GM21390 (cell line): ENCODE measurements around the gene PIEZO2.
"Not testable (repeated sequence)": the region's sequence is repeated elsewhere in the genome, so short reads cannot be mapped to it uniquely, and the experiment has no call there.

Source experiments
- ATAC-seq: cut with Tn5 transposase; IDR thresholded peaks from one replicate; pipeline ENCODE4 v1.9.1; 2021; ENCODE audit not compliant: unreplicated experiment

Gene PIEZO2

DNA sequence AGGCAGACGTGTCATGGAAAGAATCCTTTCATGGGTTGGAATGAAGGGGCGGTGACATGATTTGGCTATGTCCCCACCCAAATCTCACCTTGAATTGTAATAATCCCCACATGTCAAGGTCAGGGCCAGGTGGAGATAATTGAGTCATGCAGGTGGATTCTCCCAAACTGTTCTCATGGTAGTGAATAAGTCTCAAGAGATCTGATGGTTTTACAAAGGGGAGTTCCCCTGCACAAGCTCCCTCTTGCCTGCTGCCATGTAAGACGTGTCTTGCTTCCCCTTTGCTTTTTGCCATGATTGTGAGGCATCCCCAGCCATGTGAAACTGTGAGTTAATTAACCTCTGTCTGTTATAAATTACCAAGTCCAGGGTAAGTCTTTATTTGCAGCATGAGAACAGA, 215.7 kb downstream of the PIEZO2 start:
- ATAC-seq, result not testable (repeated sequence)

DNA sequence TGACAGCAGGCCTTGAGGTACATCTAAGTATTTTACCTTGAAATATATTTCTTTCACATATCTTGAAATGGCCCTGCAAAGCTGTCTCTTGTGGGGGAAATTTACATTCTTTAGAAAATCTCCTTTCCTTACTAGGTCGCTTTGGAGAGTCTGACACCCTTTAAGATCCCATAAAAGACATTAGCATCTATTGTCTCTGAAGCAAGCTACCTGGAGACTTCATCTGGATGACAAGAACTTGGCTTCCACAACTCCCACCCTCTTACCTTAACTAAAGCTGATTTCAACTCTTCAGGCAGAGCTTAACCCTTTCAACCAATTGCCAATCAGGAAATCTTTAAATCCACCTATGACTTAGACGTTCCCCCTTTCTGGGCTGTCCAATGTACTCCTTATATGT, 219.3 kb downstream of the PIEZO2 start:
- ATAC-seq, result no peak

DNA sequence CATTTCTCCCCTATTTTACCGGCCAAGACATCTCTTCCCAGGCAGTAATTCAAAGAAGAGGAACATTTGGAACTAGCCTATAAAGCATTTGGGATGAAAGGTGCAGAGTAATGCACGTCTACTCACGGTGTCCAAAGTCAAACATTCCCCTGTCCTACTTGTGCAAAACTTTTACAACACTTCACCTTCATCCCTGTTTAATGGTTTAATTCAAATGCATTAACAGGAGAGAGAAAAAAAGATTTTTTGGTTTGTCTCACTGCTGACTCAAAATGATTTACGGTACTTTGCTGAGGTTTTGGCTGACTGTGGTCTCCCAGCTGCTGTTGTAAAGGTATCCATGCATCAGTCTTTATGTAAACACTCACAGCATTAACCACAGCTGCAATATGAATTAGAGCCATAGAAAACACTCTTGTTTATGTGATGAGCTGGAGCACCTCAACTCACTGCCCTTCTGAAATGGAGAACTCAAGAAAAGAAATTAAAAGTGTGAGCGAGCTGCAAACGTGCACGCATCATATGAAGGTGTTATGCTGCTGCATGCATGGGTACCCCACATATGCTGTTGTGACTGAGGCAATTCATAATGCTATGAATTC, 220.5 kb downstream of the PIEZO2 start:
- no peak for ATAC-seq

DNA sequence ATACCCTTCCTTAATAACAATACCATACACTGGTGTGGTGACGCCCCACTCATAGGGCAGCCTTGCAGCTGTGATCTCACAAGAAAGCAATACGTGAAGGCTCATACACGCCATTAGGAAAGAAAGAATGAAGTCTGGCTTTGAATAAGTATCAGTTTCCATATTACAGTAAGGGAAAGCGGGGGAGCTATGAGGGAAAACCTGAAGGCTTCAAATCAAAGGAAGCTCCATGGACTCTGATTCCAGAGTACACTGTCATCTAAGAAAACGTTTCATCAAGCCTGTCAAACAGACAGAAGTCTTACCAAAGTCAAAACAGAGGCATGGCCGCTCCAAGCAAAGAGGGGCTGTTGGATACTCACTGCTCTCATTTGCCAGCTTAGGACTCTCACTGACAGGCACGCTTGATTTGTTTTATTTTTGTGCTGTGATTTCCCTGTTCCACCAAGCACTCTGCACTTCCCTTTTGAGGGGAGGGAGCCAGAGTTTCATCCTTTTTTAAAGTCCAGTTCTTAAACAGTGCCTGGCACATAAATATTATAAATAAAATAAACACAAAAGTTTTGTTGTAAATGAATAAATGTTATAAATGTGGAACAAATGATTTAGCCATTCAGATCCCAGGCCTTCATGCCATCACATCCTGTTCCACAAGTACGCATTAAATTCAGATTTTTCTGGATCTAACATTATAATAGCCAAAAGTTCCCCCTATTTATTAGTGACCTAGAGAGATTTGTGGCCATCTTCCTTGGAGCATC, 221.2 kb downstream of the PIEZO2 start:
- no peak for ATAC-seq

DNA sequence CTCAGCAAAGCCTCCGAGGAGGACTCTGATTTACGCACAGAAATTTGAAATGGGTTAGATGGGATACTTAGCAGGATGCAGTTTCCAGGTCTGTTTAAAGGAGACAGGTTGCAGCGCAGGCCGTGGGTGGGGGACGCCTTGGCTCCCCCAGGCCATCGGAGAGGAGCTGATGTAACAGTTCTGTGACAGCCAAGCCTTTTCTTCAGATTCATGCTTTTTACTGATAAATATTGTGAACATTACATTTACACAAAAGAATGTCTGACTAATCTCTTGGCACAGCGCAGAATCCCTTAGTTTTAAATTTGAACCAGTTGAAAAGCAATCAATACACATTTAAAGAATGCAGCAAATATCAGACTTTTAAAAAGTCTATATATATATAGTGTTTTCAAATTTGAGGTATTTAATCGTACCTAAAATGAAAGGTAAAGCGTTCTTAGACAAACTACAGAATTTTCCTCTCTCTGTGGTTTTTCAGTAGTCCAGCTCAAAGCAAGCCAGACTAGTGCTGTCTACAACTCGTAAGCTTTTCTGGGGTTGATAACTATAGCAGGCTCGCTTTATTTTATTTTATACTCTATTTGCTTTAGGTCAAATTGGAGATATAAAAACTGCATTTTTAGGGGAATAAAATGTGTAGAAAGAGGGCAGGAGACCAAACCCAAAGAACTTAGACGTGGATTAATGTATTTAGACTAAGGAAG, 221.9 kb downstream of the PIEZO2 start:
- no peak for ATAC-seq

DNA sequence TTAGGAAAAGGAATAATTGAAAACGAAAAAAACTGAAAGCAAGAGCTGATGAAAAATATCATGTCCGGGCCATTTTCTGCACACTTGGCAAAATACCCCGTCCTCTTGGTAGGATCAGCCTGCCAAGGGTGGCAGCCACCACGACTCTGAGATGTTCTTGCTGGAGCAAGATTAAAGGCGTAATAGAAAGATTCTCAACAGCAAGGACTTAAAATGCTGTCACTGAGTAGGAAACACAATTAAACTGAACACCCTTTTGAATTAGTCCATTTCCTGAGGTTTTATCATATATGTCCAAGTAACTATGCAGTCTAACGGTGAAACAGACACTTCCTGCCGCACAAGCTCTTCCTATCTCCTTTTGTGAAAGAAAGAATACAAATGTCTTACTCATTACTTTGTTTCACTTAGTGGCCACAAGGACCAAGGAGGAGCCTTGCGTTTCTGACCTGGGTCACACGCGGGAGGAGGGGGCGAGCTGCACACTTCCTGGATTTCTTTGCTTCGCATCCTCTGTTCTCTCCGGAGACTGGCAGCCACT, 222.7 kb downstream of the PIEZO2 start:
- no peak for ATAC-seq

DNA sequence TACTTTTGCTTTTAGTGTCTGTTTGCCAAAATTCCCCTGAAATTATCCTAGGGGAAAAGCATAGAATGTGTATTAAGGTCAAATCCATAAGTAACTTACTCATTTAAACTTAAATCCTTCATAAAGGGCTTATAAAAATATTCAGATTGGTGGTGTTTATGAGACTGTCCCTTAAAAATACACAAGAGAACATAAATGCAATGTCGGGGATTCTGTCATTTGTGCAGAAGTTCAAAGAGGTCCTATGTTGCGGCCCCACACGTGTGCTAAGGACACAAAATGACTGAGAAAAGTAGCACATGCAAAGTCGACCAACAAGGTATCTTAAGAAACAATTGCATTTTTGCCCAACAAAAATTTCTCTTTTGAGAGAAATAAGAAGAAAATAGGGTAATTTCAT, 225.1 kb downstream of the PIEZO2 start:
- ATAC-seq, result no peak

DNA sequence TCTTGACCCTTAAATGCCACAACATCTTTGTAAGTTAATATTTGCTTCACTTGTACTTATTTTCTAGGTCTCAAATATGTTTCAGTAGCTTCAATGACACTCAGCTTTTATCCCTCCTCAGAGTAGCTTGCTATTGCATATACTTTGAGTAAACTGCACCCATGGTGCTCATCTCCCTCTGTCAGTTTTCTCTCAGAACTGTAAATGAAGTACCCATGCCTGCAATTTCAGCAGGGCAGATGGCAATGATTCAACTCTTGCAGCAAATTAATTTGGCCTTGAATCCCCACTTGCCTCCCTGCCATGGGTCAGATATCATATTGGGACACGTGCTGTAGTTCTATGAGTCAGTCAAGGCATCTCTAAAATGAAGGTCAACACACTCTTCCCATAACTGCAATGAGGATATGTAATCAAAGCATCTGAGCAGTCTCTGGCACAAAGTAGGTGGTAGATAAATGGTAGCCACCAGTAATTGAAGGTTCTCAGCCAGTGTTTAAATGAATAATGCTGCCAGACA, 225.8 kb downstream of the PIEZO2 start:
- no peak for ATAC-seq

DNA sequence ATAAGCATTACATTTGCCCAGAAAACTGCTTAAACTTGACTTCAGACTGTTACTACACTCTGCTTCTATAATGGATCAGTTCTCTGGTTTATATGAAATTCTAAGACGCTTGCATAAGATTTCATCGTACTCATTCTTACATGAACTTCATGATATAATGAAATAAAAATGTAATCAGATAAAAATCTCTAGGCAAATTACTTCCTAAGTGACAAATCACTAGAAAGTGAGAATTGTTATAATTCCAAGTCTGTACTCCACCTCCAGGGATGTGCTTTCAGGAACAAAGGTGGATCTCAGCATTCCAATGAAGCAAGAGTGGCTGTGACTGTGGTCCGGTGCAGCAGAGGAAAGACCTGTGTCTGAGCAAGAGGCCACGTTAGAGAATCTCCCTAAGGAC, 226.2 kb downstream of the PIEZO2 start:
- no peak for ATAC-seq

DNA sequence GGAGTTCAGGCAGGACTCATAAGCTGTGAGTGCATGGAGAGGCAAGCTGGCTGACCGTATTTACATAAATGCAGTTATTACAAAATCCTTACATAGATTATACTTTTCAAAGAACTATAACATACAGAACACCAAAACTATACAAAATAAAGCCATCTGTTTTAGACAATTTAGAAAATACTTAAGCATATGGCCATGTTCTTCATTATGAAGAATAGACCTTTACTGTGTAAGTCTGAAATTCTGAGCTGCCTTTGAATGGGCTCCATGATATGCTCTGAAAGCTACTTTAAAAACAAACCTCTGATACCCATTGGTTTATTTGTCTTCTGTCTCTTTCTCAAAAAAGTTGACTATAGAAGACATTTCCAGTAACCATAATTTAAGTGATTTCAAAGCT, 226.7 kb downstream of the PIEZO2 start:
- not testable (repeated sequence) for ATAC-seq

DNA sequence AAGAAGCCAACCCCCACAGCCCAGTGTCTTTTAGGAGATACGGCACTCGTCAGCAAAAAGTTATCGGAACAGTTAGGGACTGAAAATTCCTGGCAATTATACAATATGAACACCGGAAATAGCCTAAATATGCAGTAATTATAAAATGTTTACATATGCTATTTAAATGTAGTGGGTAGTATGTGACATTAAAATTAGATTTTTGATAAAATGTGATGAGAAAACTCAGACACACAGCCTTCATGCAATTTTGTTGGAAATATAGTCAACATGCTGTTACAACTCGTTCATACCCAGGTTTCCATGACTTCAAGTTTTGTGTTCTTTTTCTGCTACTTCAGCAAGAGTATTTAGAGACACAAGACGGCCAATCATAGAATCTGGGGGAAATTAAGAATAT, 229.1 kb downstream of the PIEZO2 start:
- ATAC-seq, result not testable (repeated sequence)

DNA sequence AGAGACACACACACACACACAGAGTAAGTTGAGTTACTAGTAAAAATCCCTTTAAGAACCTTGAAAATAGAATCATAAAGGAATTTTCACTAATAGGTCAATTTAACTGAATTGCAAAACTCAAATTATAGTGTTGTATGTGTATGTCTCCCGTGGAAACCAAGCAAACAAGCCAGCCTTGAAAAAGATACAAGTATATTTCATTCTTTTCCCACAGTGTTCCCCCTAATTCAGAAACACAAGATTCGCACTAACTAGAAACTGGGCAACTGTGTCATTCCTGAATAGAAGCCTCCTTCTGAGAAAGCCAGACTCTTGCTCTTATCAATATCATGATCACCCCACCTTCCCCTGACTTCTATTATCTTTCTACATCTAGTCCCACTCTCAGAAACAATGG, 229.5 kb downstream of the PIEZO2 start:
- ATAC-seq, result no peak

DNA sequence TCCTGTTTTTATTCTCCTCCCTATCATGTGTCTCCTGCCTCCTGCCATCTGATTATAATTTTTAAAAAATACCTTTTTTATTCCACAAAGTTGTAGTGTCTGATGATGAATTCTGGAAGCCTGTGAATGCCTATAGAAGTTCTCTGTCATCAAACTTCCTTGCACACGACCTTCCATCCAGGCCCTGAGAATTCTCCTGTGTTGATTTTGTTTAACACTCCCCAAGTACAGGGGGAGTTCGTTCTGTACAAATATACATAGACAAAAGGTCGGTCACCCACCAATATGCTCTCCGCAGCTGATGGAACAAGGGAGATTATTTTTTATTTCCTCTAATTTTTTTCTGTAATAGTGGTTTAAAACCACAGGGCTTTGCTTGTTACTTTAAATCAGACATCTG, 232.5 kb downstream of the PIEZO2 start:
- ATAC-seq, result no peak

DNA sequence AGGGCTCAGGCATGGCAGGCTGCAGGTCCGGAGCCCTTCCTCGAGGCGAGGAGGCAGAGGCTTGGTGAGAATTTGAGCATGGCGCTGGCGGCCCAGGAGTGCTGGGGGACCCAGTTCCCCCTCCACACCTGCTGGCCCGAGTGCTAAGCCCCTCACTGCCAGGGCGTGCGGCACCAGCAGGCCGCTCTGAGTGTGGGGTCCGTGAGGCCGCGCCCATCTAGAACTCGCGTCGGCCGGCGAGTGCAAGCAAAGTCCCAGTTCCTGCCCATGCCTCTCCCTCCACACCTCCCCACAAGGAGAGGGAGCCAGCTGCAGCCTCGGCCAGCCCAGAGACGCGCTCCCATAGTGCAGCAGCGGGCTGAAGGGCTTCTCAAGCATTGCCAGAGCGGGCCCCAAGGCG, 233.0 kb downstream of the PIEZO2 start:
- no peak for ATAC-seq

DNA sequence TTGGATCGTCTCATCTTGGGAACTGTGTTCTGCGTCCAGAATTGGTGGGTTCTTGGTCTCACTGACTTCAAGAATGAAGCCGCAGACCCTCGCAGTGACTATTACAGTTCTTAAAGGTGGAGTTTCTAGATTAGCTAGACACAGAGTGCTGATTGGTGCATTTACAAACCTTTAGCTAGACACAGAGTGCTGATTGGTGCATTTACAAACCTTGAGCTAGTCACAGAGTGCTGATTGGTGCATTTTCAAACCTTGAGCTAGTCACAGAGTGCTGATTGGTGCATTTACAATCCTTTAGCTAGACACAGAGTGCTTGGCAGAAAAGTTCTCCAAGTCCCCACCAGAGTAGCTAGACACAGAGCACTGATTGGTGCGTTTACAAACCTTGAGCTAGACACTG, 233.6 kb downstream of the PIEZO2 start:
- not testable (repeated sequence) for ATAC-seq

DNA sequence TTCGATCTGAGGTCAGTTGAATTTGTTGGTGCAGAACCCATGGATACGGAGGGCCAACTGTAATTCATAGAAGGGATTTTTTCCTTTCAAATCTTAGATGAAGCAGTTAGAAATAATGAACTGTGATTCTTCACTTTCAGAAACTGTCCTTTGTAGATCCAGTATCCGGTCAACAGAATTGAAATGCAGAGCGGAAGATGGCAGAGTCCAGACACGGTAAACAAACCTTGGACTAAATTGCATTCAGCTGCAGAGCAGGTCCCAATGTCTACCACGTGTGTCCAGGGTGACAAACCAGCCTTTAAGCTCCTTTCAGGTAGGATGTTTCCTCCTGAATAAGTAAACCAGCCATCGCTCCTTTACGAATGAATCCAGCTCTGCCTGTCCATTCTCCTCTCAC, 234.8 kb downstream of the PIEZO2 start:
- ATAC-seq, result not testable (repeated sequence)

DNA sequence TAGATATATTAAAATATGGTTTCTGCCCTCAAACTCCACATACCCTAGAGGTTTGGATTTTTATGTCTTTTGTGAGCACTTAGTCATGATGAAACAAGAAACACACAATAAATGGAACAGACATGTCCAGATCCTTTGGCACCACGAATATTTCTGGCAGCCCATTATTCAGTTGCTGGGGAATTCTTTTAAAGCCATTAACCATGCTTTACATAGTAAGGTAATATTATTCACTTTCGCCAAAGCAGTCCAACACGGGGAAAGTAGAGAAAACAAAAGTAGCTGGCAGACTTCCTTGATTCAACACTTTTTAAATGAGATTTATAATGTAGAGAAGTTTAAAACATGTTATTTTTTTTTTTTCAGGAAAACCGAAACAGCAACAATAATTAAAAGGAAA, 235.4 kb downstream of the PIEZO2 start:
- ATAC-seq, result no peak

DNA sequence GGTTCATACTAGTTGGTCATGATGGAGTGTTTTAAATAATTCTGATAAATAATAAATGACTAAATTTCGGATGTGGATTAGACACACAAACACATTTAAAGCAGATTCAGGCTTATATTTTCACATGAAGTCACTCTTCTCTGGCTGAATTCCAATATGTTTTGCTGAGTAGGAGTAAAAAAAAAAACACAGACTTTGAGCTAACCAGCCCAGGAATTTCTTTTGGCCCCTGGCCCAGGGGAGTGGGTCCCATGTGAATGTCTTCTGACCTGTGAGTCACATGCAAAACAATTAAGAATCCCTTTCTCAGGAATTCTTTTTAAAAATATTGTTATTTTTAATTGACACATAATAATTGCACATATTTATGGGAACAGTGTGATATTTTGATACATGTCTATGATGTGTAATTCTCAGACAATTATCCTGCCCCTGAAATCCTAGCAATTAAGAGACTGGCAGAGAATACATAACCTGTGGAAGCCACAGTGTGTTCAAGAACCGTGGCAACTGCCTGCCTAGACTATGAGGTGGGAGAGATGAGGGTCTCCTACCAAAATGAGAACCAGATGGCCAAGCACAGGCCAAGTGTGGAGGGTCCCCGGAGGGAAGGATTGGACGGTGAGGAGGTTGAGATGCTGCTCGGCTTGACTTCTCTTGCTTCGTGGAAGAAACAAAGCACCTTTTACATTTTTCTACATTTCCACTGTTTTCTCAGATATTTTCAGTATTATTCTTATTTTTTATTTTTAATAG, 236.4 kb downstream of the PIEZO2 start:
- ATAC-seq, result no peak

DNA sequence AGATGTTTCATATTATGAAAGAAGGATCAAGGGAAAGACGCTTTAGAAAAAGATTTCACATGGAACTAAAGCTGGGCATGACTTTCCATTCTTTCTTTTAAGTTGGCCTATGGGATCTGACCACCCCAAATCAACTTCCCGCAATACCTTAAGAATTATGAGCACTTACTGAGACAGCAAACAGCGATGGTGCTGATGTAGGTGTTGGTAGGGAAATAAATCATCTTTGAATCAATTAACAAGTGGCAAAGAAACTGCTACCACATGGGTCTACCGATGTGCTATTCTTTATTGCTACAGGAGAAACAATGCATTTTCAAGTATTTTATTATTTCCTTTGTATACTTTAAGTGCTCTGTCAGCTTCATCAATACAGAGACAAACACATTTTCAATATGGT, 239.6 kb downstream of the PIEZO2 start:
- no peak for ATAC-seq

DNA sequence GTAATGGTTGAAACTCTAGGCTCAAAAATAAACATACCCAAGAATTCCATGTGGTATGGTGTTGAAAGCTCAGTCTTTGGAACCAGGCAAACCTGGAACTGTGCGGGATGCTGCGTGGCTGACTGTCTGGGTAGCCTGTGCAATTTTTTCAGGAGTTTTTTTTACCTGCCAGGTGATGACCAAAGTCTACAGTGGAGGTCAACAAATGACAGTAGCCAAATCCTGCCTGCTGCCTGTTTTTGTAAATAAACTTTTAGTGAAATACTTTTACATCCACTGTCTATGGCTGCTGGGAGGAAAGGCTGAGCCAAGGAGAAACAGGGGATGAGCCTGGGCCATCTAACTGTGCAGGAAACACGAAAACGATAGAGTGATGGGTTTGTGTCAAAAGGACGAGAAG, 240.6 kb downstream of the PIEZO2 start:
- ATAC-seq, result no peak

DNA sequence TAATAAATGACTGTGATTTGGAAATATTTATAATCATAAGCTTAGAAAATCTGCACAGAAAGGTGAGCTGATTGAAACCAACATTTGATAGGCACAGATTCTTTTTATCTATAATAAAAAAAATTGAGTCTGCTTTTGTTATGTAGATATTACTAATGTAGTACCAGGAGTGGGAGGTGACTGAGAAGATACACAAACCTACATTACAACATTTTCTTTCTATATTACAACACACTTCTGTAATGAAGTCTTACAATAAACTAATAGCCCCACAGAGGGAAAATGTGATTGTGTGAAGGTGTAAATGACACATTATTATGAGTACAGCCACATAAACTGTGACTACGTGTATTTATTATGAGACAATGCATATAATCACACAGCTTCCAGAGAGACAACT, 241.6 kb downstream of the PIEZO2 start:
- no peak for ATAC-seq
